AG09309 (cell line): Measurements from ENCODE around the gene ZNF581.

Experiments used
- DNase-seq: peaks from one replicate; pipeline ENCODE4 v3.0.0-alpha.2; 2010; ENCODE audit warnings: low read depth
- H3K4me3 ChIP-seq: 2 replicates; pipeline ENCODE4 v1.5.1; 2011; ENCODE audit warnings: mild to moderate bottlenecking, low read depth, low read length, moderate library complexity; ENCODE audit not compliant: control insufficient read depth
- CTCF ChIP-seq: IDR thresholded peaks from 2 replicates; pipeline ENCODE4 v1.5.1; 2011; ENCODE audit warnings: mild to moderate bottlenecking, low read depth, low read length, inconsistent platforms; ENCODE audit not compliant: insufficient read depth, control insufficient read depth; ENCODE audit errors: missing control alignments

ZNF581 gene

GRCh38 chr19:55676383-55676782 lies 32.9 kb downstream of the ZNF581 start:
- H3K4me3 ChIP-seq: peak overlapping the region; percentile 58; the same call in 1 of the 2 replicates
- TF ChIP-seq CTCF: no peak
- no peak for DNase-seq

GRCh38 chr19:55676889-55677505 lies 33.5 kb downstream of the ZNF581 start:
- no peak overlapping the region for H3K4me3 ChIP-seq
- no peak for TF ChIP-seq CTCF
- DNase-seq: no peak

GRCh38 chr19:55677572-55678028 lies 34.2 kb downstream of the ZNF581 start:
- no peak for TF ChIP-seq CTCF
- no peak for DNase-seq
- no peak overlapping the region for H3K4me3 ChIP-seq

GRCh38 chr19:55678121-55678671 lies 34.7 kb downstream of the ZNF581 start:
- H3K4me3 ChIP-seq: no peak overlapping the region
- DNase-seq: no peak
- no peak for TF ChIP-seq CTCF

GRCh38 chr19:55679343-55680257 lies 36.2 kb downstream of the ZNF581 start:
- no peak overlapping the region for H3K4me3 ChIP-seq
- DNase-seq: no peak
- no peak for TF ChIP-seq CTCF

GRCh38 chr19:55680339-55681130 lies 37.1 kb downstream of the ZNF581 start:
- no peak for DNase-seq
- no peak overlapping the region for H3K4me3 ChIP-seq
- no peak for TF ChIP-seq CTCF
